ENCODE data around the gene MYH9.

The MYH9 gene

GRCh38 chr22:36239401-36240171, 148.2 kb downstream of the MYH9 start, which contains the start of gene APOL2:
Gene APOL2 (minus strand): TSS chr22:36239527. CDS start chr22:36233162, 6,365 bp downstream.
- peak; percentile 85 for DNase-seq

GRCh38 chr22:36239150-36239400, 148.7 kb downstream of the MYH9 start:
- DNase-seq: no peak

GRCh38 chr22:36238373-36239149, 149.2 kb downstream of the MYH9 start:
- no peak for DNase-seq

GRCh38 chr22:36237462-36238372, 150.1 kb downstream of the MYH9 start:
- peak; percentile 11 for DNase-seq

GRCh38 chr22:36236388-36237319, 151.1 kb downstream of the MYH9 start:
- no peak for DNase-seq

GRCh38 chr22:36235585-36235984, 152.2 kb downstream of the MYH9 start:
- DNase-seq: no peak

- no peak for DNase-seq
These were observed 152.8 kb downstream of the MYH9 start for GRCh38 chr22:36234919-36235318.

GRCh38 chr22:36234213-36234612, 153.6 kb downstream of the MYH9 start:
- no peak for DNase-seq

- no peak for DNase-seq
These were observed 154.0 kb downstream of the MYH9 start for GRCh38 chr22:36233796-36234195.

- DNase-seq: no peak
These were observed 154.9 kb downstream of the MYH9 start for GRCh38 chr22:36232715-36233401.
